Prostate gland (tissue), 2 donors: ENCODE results near the gene SYT12. TPM values are rescaled to one million over a fixed set of nuclear protein-coding genes. Genes with fewer than 3 reads are reported as not detected.
"Not testable (repeated sequence)": the region's sequence is repeated elsewhere in the genome, so short reads cannot be mapped to it uniquely, and the experiment has no call there.

Source experiments
- DNase-seq: peaks from one replicate; pipeline ENCODE4 v3.0.0-alpha.2; 2019; ENCODE audit warnings: low spot score
- H3K27ac ChIP-seq, 2 donors: fragments of 200-600 bp; sonication (generic); 2 replicates each; pipeline ENCODE4 v1.5.1; 2017 to 2019
- H3K27me3 ChIP-seq: fragments of 200-600 bp; sonication (generic); replicated peaks from 2 replicates; pipeline ENCODE4 v1.5.1; 2019; ENCODE audit not compliant: insufficient read depth
- H3K36me3 ChIP-seq, 2 donors: fragments of 200-600 bp; sonication (generic); 1 replicate in 1 of 2; 2 replicates in 1 of 2; pipeline versions ENCODE4 v1.5.1 to v1.8.1; 2017 to 2019
- H3K4me1 ChIP-seq: fragments of 200-600 bp; sonication (generic); replicated peaks from 2 replicates; pipeline ENCODE4 v1.5.1; 2019
- H3K4me3 ChIP-seq, 2 donors: fragments of 200-600 bp; sonication (generic); 2 replicates each; pipeline ENCODE4 v1.5.1; 2017 to 2019
- H3K9me3 ChIP-seq: fragments of 200-600 bp; sonication (generic); 2 replicates; pipeline ENCODE4 v1.5.1; 2017
- CTCF ChIP-seq, 4 experiments: fragments of 200-600 bp in 2 of 4; fragments of 450-650 bp in 2 of 4; sonication (generic) in 2 of 4; IDR thresholded peaks; 1 replicate in 3 of 4; 2 replicates in 1 of 4; pipeline ENCODE4 v1.5.1; 2016 to 2019; ENCODE audit warnings: antibody characterized with exemption in 4 of 4, mild to moderate bottlenecking in 2 of 4, moderate library complexity in 2 of 4
- POLR2A ChIP-seq: fragments of 450-650 bp; IDR thresholded peaks from one replicate; pipeline ENCODE4 v1.6.1; 2016; ENCODE audit warnings: antibody characterized with exemption, mild to moderate bottlenecking
- POLR2AphosphoS5 ChIP-seq: sonication (generic); formaldehyde crosslinking; IDR thresholded peaks from one replicate; pipeline ENCODE4 v1.6.1; 2017; ENCODE audit warnings: antibody characterized with exemption
- WGBS: methylation state at CpG from one replicate; pipeline ENCODE4 v1.1.5; 2018; 5-methylcytosine and 5-hydroxymethylcytosine counted together
- intact Hi-C: fragments of 100-400 bp; cut with DNase I; formaldehyde crosslinking; loops from one replicate; pipeline ENCODE4 v1.14.2; 2022
- total RNA-seq, 2 donors: library from RNA; depleted of rRNA; stranded (reverse); fragments of >200 nt; gene quantifications; one replicate each; pipeline ENCODE4 v1.1.0, GENCODE V29; 2016

Gene SYT12
- total RNA-seq, 2 donors from 2014 or later: 2.1 to 3.4 TPM

- H3K27ac ChIP-seq: no peak overlapping the region
- no peaks in the 10 kb centered on the region for H3K4me1 ChIP-seq
- H3K27me3 ChIP-seq: no peaks in the 10 kb centered on the region
- no peaks in the 10 kb centered on the region for H3K9me3 ChIP-seq
- no peak overlapping the region for H3K4me3 ChIP-seq
- H3K36me3 ChIP-seq: no peaks in the 10 kb centered on the region
- no peak for DNase-seq
- 89% methylated on average over 5 of the region's 5 CpGs for WGBS
- TF ChIP-seq POLR2AphosphoS5 (no peak), CTCF (IDR thresholded peaks at IDR 0.05) (no peak), POLR2A (no peak)
- intact Hi-C loops: no loop called here
Observed at GRCh38 chr11:67001332-67001731, 21.6 kb upstream of the SYT12 start.

GRCh38 chr11:67002297-67002913 lies 20.5 kb upstream of the SYT12 start:
- Histone ChIP-seq H3K9me3 (no peaks in the 10 kb centered on the region), H3K27ac (no peak overlapping the region), H3K36me3 (no peaks in the 10 kb centered on the region), H3K4me1 (no peaks in the 10 kb centered on the region), H3K27me3 (no peaks in the 10 kb centered on the region), H3K4me3 (no peak overlapping the region)
- no peak for TF ChIP-seq CTCF (IDR thresholded peaks at IDR 0.05)
- no peak for TF ChIP-seq POLR2AphosphoS5
- TF ChIP-seq POLR2A: no peak
- no peak for DNase-seq
- intact Hi-C loops: no loop called here
- WGBS: 49% methylated on average over 8 of the region's 8 CpGs

- H3K27ac ChIP-seq: no peak overlapping the region
- H3K4me3 ChIP-seq: no peak overlapping the region
- WGBS: 81% methylated on average over 5 of the region's 5 CpGs
- H3K36me3 ChIP-seq: no peaks in the 10 kb centered on the region
- DNase-seq: no peak
- intact Hi-C loops: no loop called here
- TF ChIP-seq POLR2AphosphoS5 (no peak), CTCF (IDR thresholded peaks at IDR 0.05) (no peak), POLR2A (no peak)
- H3K9me3 ChIP-seq: no peaks in the 10 kb centered on the region
- no peaks in the 10 kb centered on the region for H3K27me3 ChIP-seq
- H3K4me1 ChIP-seq: no peaks in the 10 kb centered on the region
Observed at GRCh38 chr11:67002921-67003411, 20.0 kb upstream of the SYT12 start.

- WGBS: 94% methylated on average over 8 of the region's 8 CpGs
- H3K9me3 ChIP-seq, H3K4me3 ChIP-seq, H3K27ac ChIP-seq, intact Hi-C loops, H3K27me3 ChIP-seq, H3K36me3 ChIP-seq, DNase-seq, H3K4me1 ChIP-seq: not testable (repeated sequence)
Observed at GRCh38 chr11:67005200-67005599, 17.7 kb upstream of the SYT12 start.

GRCh38 chr11:67006029-67006884 lies 16.7 kb upstream of the SYT12 start:
- WGBS: 77% methylated on average over 14 of the region's 14 CpGs
- Histone ChIP-seq H3K27ac (no peak overlapping the region), H3K9me3 (no peaks in the 10 kb centered on the region), H3K4me3 (no peak overlapping the region), H3K27me3 (no peaks in the 10 kb centered on the region), H3K36me3 (no peaks in the 10 kb centered on the region), H3K4me1 (no peaks in the 10 kb centered on the region)
- TF ChIP-seq POLR2A (no peak), CTCF (IDR thresholded peaks at IDR 0.05) (no peak), POLR2AphosphoS5 (no peak)
- intact Hi-C loops: no loop called here
- DNase-seq: no peak
